Measurements from ENCODE around the gene NAE1. TPM values are rescaled to one million over a fixed set of nuclear protein-coding genes. Genes with fewer than 3 reads are reported as not detected.

The NAE1 gene
- total RNA-seq, 2 experiments from 2014 or later, result 85.0 to 106 TPM

GRCh38 chr16:66832190-66832589 is 1.4 kb upstream of the NAE1 start:
- Histone ChIP-seq H2AFZ (ENCODE audit: low read length) (no peak overlapping the region), H3K79me2 (ENCODE audit: insufficient read depth, low read depth, low read length) (peaks cover 29% of the 10 kb centered on the region), H3K36me3 (ENCODE audit: insufficient read depth, low read length) (peaks cover 19% of the 10 kb centered on the region), H4K20me1 (ENCODE audit: insufficient read depth, low read length) (no peaks in the 10 kb centered on the region), H3K4me3 (ENCODE audit: low read depth, low read length, poor library complexity, severe bottlenecking) (no peak overlapping the region), H3K9me2 (ENCODE audit: insufficient read depth, low read length) (no peaks in the 10 kb centered on the region), H3K4me1 (ENCODE audit: insufficient read depth, low read length, poor library complexity, severe bottlenecking) (peaks cover 22% of the 10 kb centered on the region), H3K9me3 (ENCODE audit: low read length) (no peaks in the 10 kb centered on the region), H3K4me2 (ENCODE audit: low read length) (no peak overlapping the region), H3K27ac (ENCODE audit: low read depth, low read length, poor library complexity, severe bottlenecking) (no peak overlapping the region)
- intact Hi-C loops (cut with micrococcal nuclease; ENCODE audit: unreplicated experiment), result no loop called here
- no peak for TF ChIP-seq CTCF (conservative IDR thresholded peaks at IDR 0.05; ENCODE audit: low read length)
- TF ChIP-seq EZH2phosphoT487 (IDR thresholded peaks at IDR 0.05; ENCODE audit: borderline replicate concordance, low read depth, low read length), result no peak
- BruUV-seq (replicated peaks), result no TSS peak
- no peak for DNase-seq (ENCODE audit: low spot score)
- POLR2A ChIA-PET, result no interaction called here
- CTCF ChIA-PET (ENCODE audit: unreplicated experiment), result no interaction called here

GRCh38 chr16:66824006-66824405 is 6.8 kb downstream of the NAE1 start:
- POLR2A ChIA-PET, result no interaction called here
- Histone ChIP-seq H3K9me3 (ENCODE audit: low read length) (no peaks in the 10 kb centered on the region), H3K27ac (ENCODE audit: low read depth, low read length, poor library complexity, severe bottlenecking) (no peak overlapping the region), H3K36me3 (ENCODE audit: insufficient read depth, low read length) (peaks cover 89% of the 10 kb centered on the region), H3K4me1 (ENCODE audit: insufficient read depth, low read length, poor library complexity, severe bottlenecking) (peaks cover 6% of the 10 kb centered on the region), H4K20me1 (ENCODE audit: insufficient read depth, low read length) (no peaks in the 10 kb centered on the region), H2AFZ (ENCODE audit: low read length) (no peak overlapping the region), H3K4me2 (ENCODE audit: low read length) (no peak overlapping the region), H3K79me2 (ENCODE audit: insufficient read depth, low read depth, low read length) (peaks cover 15% of the 10 kb centered on the region), H3K9me2 (ENCODE audit: insufficient read depth, low read length) (no peaks in the 10 kb centered on the region), H3K4me3 (ENCODE audit: low read depth, low read length, poor library complexity, severe bottlenecking) (no peak overlapping the region)
- CTCF ChIA-PET (ENCODE audit: unreplicated experiment), result no interaction called here
- DNase-seq (ENCODE audit: low spot score), result no peak
- intact Hi-C loops (cut with micrococcal nuclease; ENCODE audit: unreplicated experiment), result no loop called here
- TF ChIP-seq EZH2phosphoT487 (IDR thresholded peaks at IDR 0.05; ENCODE audit: borderline replicate concordance, low read depth, low read length), result no peak
- no peak for TF ChIP-seq CTCF (conservative IDR thresholded peaks at IDR 0.05; ENCODE audit: low read length)
- BruUV-seq (replicated peaks), result no TSS peak

- Histone ChIP-seq H3K4me2 (ENCODE audit: low read length) (no peak overlapping the region), H4K20me1 (ENCODE audit: insufficient read depth, low read length) (no peaks in the 10 kb centered on the region), H3K9me2 (ENCODE audit: insufficient read depth, low read length) (no peaks in the 10 kb centered on the region), H3K4me3 (ENCODE audit: low read depth, low read length, poor library complexity, severe bottlenecking) (no peak overlapping the region), H3K79me2 (ENCODE audit: insufficient read depth, low read depth, low read length) (no peaks in the 10 kb centered on the region), H2AFZ (ENCODE audit: low read length) (no peak overlapping the region), H3K4me1 (ENCODE audit: insufficient read depth, low read length, poor library complexity, severe bottlenecking) (no peaks in the 10 kb centered on the region), H3K36me3 (ENCODE audit: insufficient read depth, low read length) (peaks cover 93% of the 10 kb centered on the region), H3K9me3 (ENCODE audit: low read length) (no peaks in the 10 kb centered on the region), H3K27ac (ENCODE audit: low read depth, low read length, poor library complexity, severe bottlenecking) (no peak overlapping the region)
- DNase-seq (ENCODE audit: low spot score), result no peak
- TF ChIP-seq CTCF (conservative IDR thresholded peaks at IDR 0.05; ENCODE audit: low read length) (no peak), EZH2phosphoT487 (IDR thresholded peaks at IDR 0.05; ENCODE audit: borderline replicate concordance, low read depth, low read length) (no peak)
- BruUV-seq (replicated peaks), result no TSS peak
- intact Hi-C loops (cut with micrococcal nuclease; ENCODE audit: unreplicated experiment), result no loop called here
- ChIA-PET CTCF (ENCODE audit: unreplicated experiment) (no interaction called here), POLR2A (interaction anchor here (0.6 kb wide), 3 partner anchors 67 to 345 kb away, joined by 3 to 5 read pairs (median 5); partner anchors contain the start of genes FBXL8 and TRADD)
These were observed 16.0 kb downstream of the NAE1 start for GRCh38 chr16:66814734-66815133.
